H1 (cell line): ENCODE data around the gene NPR2. TPM values are rescaled to one million over a fixed set of nuclear protein-coding genes. Genes with fewer than 3 reads are reported as not detected.

Source experiments
- CTCF ChIA-PET: fragments of 300-600 bp; sonication (Branson Sonifier 250); formaldehyde crosslinking; loops from one replicate; lab custom pipeline; 2021; ENCODE audit not compliant: partially characterized antibody; lab: Charles Lee
- POLR2A ChIA-PET: fragments of 300-600 bp; sonication (Branson Sonifier 250); formaldehyde crosslinking; loops from one replicate; lab custom pipeline; 2021; ENCODE audit warnings: inconsistent platforms; ENCODE audit not compliant: partially characterized antibody; lab: Charles Lee
- DNase-seq, 2 experiments: peaks; one replicate each; pipeline versions ENCODE4 v3.0.0 to v3.0.0-alpha.2; 2010 to 2022; ENCODE audit warnings: low spot score in 2 of 2, low read depth in 1 of 2, mixed read lengths in 1 of 2
- FAIRE-seq: peaks from 2 replicates; lab custom pipeline; 2011; peaks lifted over from hg19 to GRCh38; lab: Jason Lieb, UNC
- H2AFZ ChIP-seq: 2 replicates; pipeline ENCODE4 v1.8.1; 2012; ENCODE audit warnings: low read length, inconsistent platforms
- H2AK5ac ChIP-seq: 2 replicates; pipeline ENCODE4 v1.6.1; 2013; ENCODE audit warnings: low read depth, low read length
- H2BK120ac ChIP-seq: replicated peaks from 2 replicates; pipeline ENCODE3; 2013; ENCODE audit warnings: low read depth, low read length, inconsistent platforms
- H2BK12ac ChIP-seq: 2 replicates; pipeline ENCODE4 v1.6.1; 2013; ENCODE audit warnings: low read depth, low read length
- H2BK15ac ChIP-seq: 2 replicates; pipeline ENCODE4 v1.6.1; 2013; ENCODE audit warnings: low read length
- H2BK20ac ChIP-seq: 2 replicates; pipeline ENCODE4 v1.6.1; 2013; ENCODE audit warnings: low read length
- H2BK5ac ChIP-seq: 2 replicates; pipeline ENCODE4 v1.6.1; 2013; ENCODE audit warnings: low read depth, low read length
- H3K14ac ChIP-seq: 2 replicates; pipeline ENCODE4 v1.6.1; 2013; ENCODE audit warnings: inconsistent platforms; ENCODE audit not compliant: insufficient read length
- H3K18ac ChIP-seq: 2 replicates; pipeline ENCODE4 v1.6.1; 2013; ENCODE audit warnings: low read length; ENCODE audit errors: extremely low read depth
- H3K23ac ChIP-seq: 2 replicates; pipeline ENCODE4 v1.6.1; 2013; ENCODE audit warnings: inconsistent platforms; ENCODE audit not compliant: insufficient read length
- H3K23me2 ChIP-seq: 2 replicates; pipeline ENCODE4 v1.6.1; 2013; ENCODE audit warnings: low read depth, low read length
- H3K27ac ChIP-seq: 2 replicates; pipeline ENCODE4 v1.6.1; 2011; ENCODE audit warnings: low read depth, low read length, inconsistent platforms
- H3K27me3 ChIP-seq, 4 experiments: replicated peaks in 1 of 4; 1 replicate in 1 of 4; 2 replicates in 3 of 4; pipeline versions ENCODE4 v1.6.1 to v1.8.1; 2011 to 2013; ENCODE audit warnings: low read length in 3 of 4, mild to moderate bottlenecking in 3 of 4, inconsistent platforms in 2 of 4, mixed read lengths in 2 of 4, moderate library complexity in 1 of 4; ENCODE audit not compliant: control insufficient read depth in 3 of 4, insufficient read depth in 3 of 4; ENCODE audit errors: extremely low read depth in 1 of 4
- H3K36me3 ChIP-seq, 4 experiments: 2 replicates each; pipeline versions ENCODE4 v1.6.1 to v1.8.1; 2011 to 2013; ENCODE audit warnings: mild to moderate bottlenecking in 4 of 4, low read length in 3 of 4, moderate library complexity in 2 of 4, control low read depth in 1 of 4, inconsistent platforms in 1 of 4; ENCODE audit not compliant: insufficient read depth in 4 of 4, control insufficient read depth in 2 of 4
- H3K4ac ChIP-seq: replicated peaks from 2 replicates; pipeline ENCODE3; 2013; ENCODE audit warnings: low read length, low read depth, mixed read lengths, inconsistent platforms; ENCODE audit not compliant: insufficient read length
- H3K4me1 ChIP-seq, 4 experiments: replicated peaks in 1 of 4; 1 replicate in 1 of 4; 2 replicates in 3 of 4; pipeline versions ENCODE4 v1.6.1 to v1.8.1; 2011 to 2013; ENCODE audit warnings: low read length in 3 of 4, inconsistent platforms in 2 of 4, mixed read lengths in 1 of 4; ENCODE audit not compliant: insufficient read depth in 4 of 4, control insufficient read depth in 3 of 4
- H3K4me2 ChIP-seq, 2 experiments: 2 replicates each; pipeline versions ENCODE4 v1.6.1 to v1.8.1; 2011 to 2013; ENCODE audit warnings: low read depth in 2 of 2, low read length in 2 of 2, control low read depth in 1 of 2, inconsistent platforms in 1 of 2, mild to moderate bottlenecking in 1 of 2; ENCODE audit not compliant: insufficient read depth in 1 of 2
- H3K4me3 ChIP-seq, 4 experiments: fragments of 200-600, 300-600 bp in 1 of 4; sonication (generic), shearing (Covaris generic), sonication (Bioruptor Twin) in 1 of 4; 2 replicates each; pipeline versions ENCODE4 v1.5.1 to v1.8.1; 2011 to 2016; ENCODE audit warnings: low read length in 4 of 4, low read depth in 3 of 4, control low read depth in 2 of 4, inconsistent platforms in 2 of 4, mild to moderate bottlenecking in 2 of 4, mixed read lengths in 1 of 4, moderate library complexity in 1 of 4; ENCODE audit not compliant: insufficient read depth in 2 of 4; ENCODE audit errors: extremely low read depth in 1 of 4
- H3K56ac ChIP-seq: replicated peaks from 2 replicates; pipeline ENCODE3; 2013; ENCODE audit warnings: low read depth, mild to moderate bottlenecking, mixed read lengths, low read length, inconsistent platforms; ENCODE audit not compliant: insufficient read length
- H3K79me1 ChIP-seq: 2 replicates; pipeline ENCODE4 v1.6.1; 2013; ENCODE audit warnings: low read depth, low read length, control low read depth
- H3K79me2 ChIP-seq, 2 experiments: 2 replicates each; pipeline versions ENCODE4 v1.6.1 to v1.8.1; 2012 to 2013; ENCODE audit warnings: low read length in 2 of 2, mild to moderate bottlenecking in 2 of 2, inconsistent platforms in 1 of 2; ENCODE audit not compliant: insufficient read depth in 2 of 2, control insufficient read depth in 1 of 2
- H3K9ac ChIP-seq, 4 experiments: replicated peaks in 1 of 4; 1 replicate in 1 of 4; 2 replicates in 3 of 4; pipeline versions ENCODE4 v1.6.1 to v1.8.1; 2011 to 2013; ENCODE audit warnings: low read depth in 3 of 4, low read length in 3 of 4, control low read depth in 2 of 4, mild to moderate bottlenecking in 2 of 4, moderate library complexity in 2 of 4, inconsistent platforms in 1 of 4; ENCODE audit errors: extremely low read depth in 1 of 4
- H3K9me3 ChIP-seq, 2 experiments: 2 replicates each; pipeline versions ENCODE4 v1.6.1 to v1.8.1; 2012 to 2013; ENCODE audit warnings: mild to moderate bottlenecking in 2 of 2, moderate library complexity in 2 of 2, control low read depth in 1 of 2, inconsistent platforms in 1 of 2, low read depth in 1 of 2, low read length in 1 of 2, mixed read lengths in 1 of 2; ENCODE audit not compliant: insufficient read depth in 2 of 2
- H4K20me1 ChIP-seq, 2 experiments: replicated peaks in 1 of 2; 2 replicates each; pipeline versions ENCODE3 to v1.8.1; 2011 to 2013; ENCODE audit warnings: inconsistent platforms in 2 of 2, low read length in 2 of 2, mild to moderate bottlenecking in 1 of 2; ENCODE audit not compliant: insufficient read depth in 2 of 2, control insufficient read depth in 1 of 2
- H4K5ac ChIP-seq: 2 replicates; pipeline ENCODE4 v1.6.1; 2013; ENCODE audit warnings: low read length, low read depth, mixed read lengths, inconsistent platforms; ENCODE audit not compliant: insufficient read length
- H4K8ac ChIP-seq: 2 replicates; pipeline ENCODE4 v1.8.0; 2013; ENCODE audit warnings: mild to moderate bottlenecking, moderate library complexity, low read length, inconsistent platforms; ENCODE audit not compliant: insufficient read depth; ENCODE audit errors: extremely low read depth
- H4K91ac ChIP-seq: replicated peaks from 2 replicates; pipeline ENCODE3; 2013; ENCODE audit warnings: low read length, mixed read lengths, inconsistent platforms; ENCODE audit not compliant: insufficient read length
- CHD2 ChIP-seq: IDR thresholded peaks from 2 replicates; pipeline ENCODE4 v1.6.1; 2012; ENCODE audit warnings: low read length, improper control_type of control experiment
- CTCF ChIP-seq, 3 experiments: IDR thresholded peaks; 1 replicate in 2 of 3; 2 replicates in 1 of 3; pipeline versions ENCODE4 v1.5.1 to v1.6.1; 2011; ENCODE audit warnings: low read length in 3 of 3, mild to moderate bottlenecking in 3 of 3, inconsistent platforms in 2 of 3, low read depth in 1 of 3, moderate library complexity in 1 of 3; ENCODE audit not compliant: insufficient read depth in 1 of 3; ENCODE audit errors: control extremely low read depth in 1 of 3
- POU5F1 ChIP-seq: IDR thresholded peaks from 2 replicates; pipeline ENCODE4 v1.6.1; 2011; ENCODE audit warnings: low read depth, mild to moderate bottlenecking, low read length, moderate library complexity
- SAP30 ChIP-seq: fragments of 300-600 bp; sonication (generic); IDR thresholded peaks from 2 replicates; pipeline ENCODE4 v1.7.1; 2012; ENCODE audit warnings: low read length, moderate library complexity, mild to moderate bottlenecking, inconsistent platforms; ENCODE audit not compliant: insufficient read depth, insufficient replicate concordance
- SIN3A ChIP-seq, 2 experiments: IDR thresholded peaks in 1 of 2; conservative IDR thresholded peaks in 1 of 2; 2 replicates each; pipeline ENCODE4 v1.6.1; 2011 to 2012; ENCODE audit warnings: low read length in 2 of 2, improper control_type of control experiment in 1 of 2, low read depth in 1 of 2, mild to moderate bottlenecking in 1 of 2
- TAF1 ChIP-seq: IDR thresholded peaks from 2 replicates; pipeline ENCODE4 v1.6.1; 2011; ENCODE audit warnings: mild to moderate bottlenecking, low read depth, low read length
- WGBS, 2 experiments: shearing (Covaris generic) in 1 of 2; methylation state at CpG; one replicate each; pipeline versions ENCODE4 v1.1.6 to v1.1.7; 2013 to 2015; ENCODE audit warnings: low lambda C conversion rate in 2 of 2, mixed read lengths in 2 of 2, inconsistent platforms in 1 of 2, low coverage in 1 of 2, missing lambda C conversion rate in 1 of 2; ENCODE audit not compliant: insufficient replicate concordance in 2 of 2, insufficient coverage in 1 of 2, insufficient read length in 1 of 2; ENCODE audit errors: extremely low coverage in 1 of 2, missing lambda C conversion rate in 1 of 2; 5-methylcytosine and 5-hydroxymethylcytosine counted together
- polyA plus RNA-seq, 7 experiments: library from polyadenylated mRNA; depleted of rRNA in 3 of 7; stranded (reverse) in 5 of 7; unstranded in 2 of 7; fragments of >200 nt in 5 of 7; fragments of 200-250 nt in 2 of 7; gene quantifications; 1 replicate in 5 of 7; 2 replicates in 1 of 7; 4 replicates in 1 of 7; pipeline versions ENCODE4 v1.2.1 to v1.2.3, GENCODE V29; 2011 to 2013; ENCODE audit warnings: missing spikeins in 2 of 7, mixed read lengths in 2 of 7
- total RNA-seq: library from RNA; stranded (reverse); fragmentation: NEBNext Ultra II Directional; extraction: Animal tissue kit (Norgen Biotek cat#: 25700); gene quantifications from 2 replicates; pipeline ENCODE4 v1.2.1, GENCODE V29; 2021

Gene NPR2
- total and polyA plus RNA-seq, 2 of the 8 experiments (the other 6 are each of a cell fraction or from before 2014, with no cell fraction given) = 11.0 to 17.0 TPM

DNA sequence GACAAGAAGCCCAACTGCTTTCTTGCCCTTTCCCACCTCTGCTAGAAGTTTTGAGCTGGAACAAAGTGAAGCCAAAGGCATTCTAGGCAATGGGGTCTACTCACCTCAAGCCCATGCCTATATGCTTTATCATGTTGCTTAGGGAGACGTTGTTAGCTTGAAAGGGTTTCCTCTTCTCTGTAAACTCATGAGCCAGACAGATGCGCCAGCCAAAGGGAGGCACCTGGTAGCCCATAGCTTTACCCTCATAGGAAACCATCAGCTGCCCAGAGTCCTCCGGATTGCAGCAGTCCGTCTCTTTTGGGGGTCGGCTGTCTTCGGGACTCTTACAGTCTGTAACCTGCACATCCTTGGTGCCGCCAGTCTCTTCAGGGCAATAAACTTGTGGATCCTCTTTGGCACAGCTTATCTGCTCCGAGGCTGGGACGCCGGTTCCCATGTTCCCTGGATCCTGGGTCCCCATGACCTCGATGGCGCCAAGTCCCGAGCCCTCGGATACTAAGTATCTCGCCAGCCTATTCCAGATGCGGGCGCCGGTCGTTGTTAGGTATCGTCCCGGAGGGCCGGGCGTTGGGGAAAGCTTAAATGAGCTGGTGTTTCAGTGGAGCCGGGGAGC is 43.0 kb upstream of the NPR2 start:
- Histone ChIP-seq H3K14ac (no peak overlapping the region), H3K4me2 (peak overlapping the region; percentile 98 to 99), H4K91ac (no peak overlapping the region), H2AK5ac (no peak overlapping the region), H3K79me1 (peaks cover 12% of the 10 kb centered on the region; the same call in 1 of the 2 replicates), H3K4me1 (peaks cover 0 to 19% (median 5%) of the 10 kb centered on the region in 4 experiments; a peak in 5 of 7 replicates), H4K5ac (no peak overlapping the region), H3K79me2 (peaks cover 21 to 41% of the 10 kb centered on the region in 2 experiments), H3K23ac (no peak overlapping the region), H2BK15ac (no peak overlapping the region), H3K9me3 (no peaks in the 10 kb centered on the region), H3K18ac (no peak overlapping the region), H3K27me3 (no peaks in the 10 kb centered on the region), H2AFZ (no peak overlapping the region), H2BK20ac (no peak overlapping the region), H3K9ac (peak overlapping the region; percentile 66 to 81 (median 72)), H2BK12ac (no peak overlapping the region), H3K27ac (peak overlapping the region; percentile 74; the same call in 1 of the 2 replicates), H2BK120ac (no peak overlapping the region), H3K4me3 (peak overlapping the region; percentile 88 to 98 (median 94)), H3K56ac (peak overlapping the region; percentile 60), H3K23me2 (peaks cover 11% of the 10 kb centered on the region), H2BK5ac (no peak overlapping the region; the same call in 1 of the 2 replicates), H4K20me1 (peaks cover 11 to 24% of the 10 kb centered on the region in 2 experiments), H3K4ac (no peak overlapping the region), H4K8ac (no peak overlapping the region), H3K36me3 (peaks cover 7 to 35% (median 19%) of the 10 kb centered on the region in 4 experiments; a peak in 7 of 8 replicates)
- CTCF ChIA-PET = interaction anchor here (1.0 to 7.2 kb wide), 12 partner anchors 8 to 418 kb away, joined by 3 to 87 read pairs (median 4); partner anchors contain the start of genes CREB3 and TLN1
- 4% methylated on average over 24 of the region's 24 CpGs; no CpG with 5 or more reads in 1 of the 2 experiments for WGBS, 2 experiments
- POLR2A ChIA-PET = interaction anchor here (0.8 to 7.0 kb wide), 19 partner anchors 8 to 149 kb away, joined by 3 to 59 read pairs (median 4); partner anchors contain the start of genes ARHGEF39, CCDC107, CREB3 and RMRP
- FAIRE-seq = no peak
- no peak for DNase-seq
- TF ChIP-seq SAP30 (peak; percentile 66), CHD2 (no peak), SIN3A (conservative IDR thresholded peaks at IDR 0.05 in 1 of 2, IDR thresholded peaks at IDR 0.05 in 1 of 2; ENCODE audit: low read depth in 1 of 2, low read length in 2 of 2) (0 out of 4 replicates have a peak, but pooled peaks of 1 of the 2 experiments have one; percentile 1), CTCF (IDR thresholded peaks at IDR 0.05; ENCODE audit: control extremely low read depth in 1 of 3, insufficient read depth in 1 of 3, low read depth in 1 of 3, low read length in 3 of 3) (0 out of 4 replicates have a peak, but pooled peaks of 1 of the 3 experiments have one; percentile 0), POU5F1 (no peak), TAF1 (0 out of 2 replicates have a peak, but pooled peaks have one; percentile 1)
